OCI-LY7 (cell line): ENCODE data around the gene PLXNB2.

ENCODE experiments used
- CTCF ChIP-seq: fragments of 200-600 bp; sonication (generic); conservative IDR thresholded peaks from 2 replicates; pipeline ENCODE4 v1.5.1; 2014; ENCODE audit warnings: mild to moderate bottlenecking, antibody characterized with exemption, low read length, moderate library complexity, mixed read lengths
- EZH2phosphoT487 ChIP-seq: fragments of 200-600 bp; sonication (generic); IDR thresholded peaks from 2 replicates; pipeline ENCODE4 v1.6.1; 2018; ENCODE audit warnings: low read depth, borderline replicate concordance, mild to moderate bottlenecking, mixed run types, antibody characterized with exemption, low read length, moderate library complexity, mixed read lengths

GRCh38 chr22:50262460-50262911, 45.0 kb downstream of the PLXNB2 start:
- TF ChIP-seq CTCF: no peak
- no peak for TF ChIP-seq EZH2phosphoT487
